ENCODE results near the gene CCDC85C. TPM values are rescaled to one million over a fixed set of nuclear protein-coding genes. Genes with fewer than 3 reads are reported as not detected.
A peak's percentile ranks its signal among the peaks of the same experiment; 100 is the strongest.

CCDC85C gene
- total and polyA plus RNA-seq, 2 of the 4 experiments (the other 2 are of a cell fraction): 16.0 to 19.0 TPM

- TF ChIP-seq SMC3 (IDR thresholded peaks at IDR 0.05; ENCODE audit: low read depth, low read length) (no peak), FOS (IDR thresholded peaks at IDR 0.05; ENCODE audit: low read depth, low read length) (no peak), CEBPB (IDR thresholded peaks at IDR 0.05; ENCODE audit: low read depth, low read length) (peak; percentile 99)
Observed at GRCh38 chr14:99480917-99481744, 122.9 kb downstream of the CCDC85C start, which contains the start of gene CCNK (continued).
